Smooth muscle cell (in vitro differentiated cells): Measurements from ENCODE around the gene AP2S1. TPM values are rescaled to one million over a fixed set of nuclear protein-coding genes. Genes with fewer than 3 reads are reported as not detected.

Experiments
- DNase-seq: peaks from one replicate; lab custom pipeline; 2025; ENCODE audit not compliant: unreplicated experiment; lab: John Stamatoyannopoulos, UW
- H2AFZ ChIP-seq: fragments of 200-600 bp; sonication (generic); 2 replicates; pipeline ENCODE4 v1.6.0; 2016; ENCODE audit warnings: antibody characterized with exemption, low read depth, mild to moderate bottlenecking
- H3F3A ChIP-seq: fragments of 200-600 bp; sonication (generic); 2 replicates; pipeline ENCODE4 v1.6.0; 2017; ENCODE audit warnings: antibody characterized with exemption, low read depth
- H3K27ac ChIP-seq: fragments of 200-600 bp; sonication (generic); 2 replicates; pipeline ENCODE4 v1.5.1; 2016; ENCODE audit warnings: low read depth, mild to moderate bottlenecking
- H3K27me3 ChIP-seq: fragments of 200-600 bp; sonication (generic); 2 replicates; pipeline ENCODE4 v1.6.1; 2016; ENCODE audit warnings: low read depth, mild to moderate bottlenecking
- H3K36me3 ChIP-seq: fragments of 200-600 bp; sonication (generic); 2 replicates; pipeline ENCODE4 v1.5.1; 2016; ENCODE audit warnings: low read depth
- H3K4me1 ChIP-seq: fragments of 200-600 bp; sonication (generic); 2 replicates; pipeline ENCODE4 v1.5.1; 2016; ENCODE audit warnings: low read depth
- H3K4me2 ChIP-seq: fragments of 200-600 bp; sonication (generic); 2 replicates; pipeline ENCODE4 v1.6.0; 2016; ENCODE audit warnings: mild to moderate bottlenecking
- H3K4me3 ChIP-seq: fragments of 200-600 bp; sonication (generic); 2 replicates; pipeline ENCODE4 v1.5.1; 2016; ENCODE audit warnings: mild to moderate bottlenecking
- H3K79me2 ChIP-seq: fragments of 200-600 bp; sonication (generic); 2 replicates; pipeline ENCODE4 v1.6.0; 2016; ENCODE audit warnings: low read depth, mild to moderate bottlenecking
- H3K9ac ChIP-seq: fragments of 200-600 bp; sonication (generic); 2 replicates; pipeline ENCODE4 v1.6.0; 2016; ENCODE audit warnings: low read depth
- H3K9me3 ChIP-seq: fragments of 200-600 bp; sonication (generic); replicated peaks from 2 replicates; pipeline ENCODE4 v1.5.1; 2016; ENCODE audit warnings: low read depth
- H4K20me1 ChIP-seq: fragments of 200-600 bp; sonication (generic); 2 replicates; pipeline ENCODE4 v1.6.0; 2016; ENCODE audit warnings: low read depth
- WGBS: methylation state at CpG from one replicate; pipeline ENCODE4 v1.1.7; 2016; ENCODE audit warnings: low lambda C conversion rate; 5-methylcytosine and 5-hydroxymethylcytosine counted together
- polyA plus RNA-seq: library from polyadenylated mRNA; unstranded; fragments of >200 nt; fragmentation: Nextera tagmentation; extraction: Ambion mirVana; gene quantifications from 2 replicates; pipeline ENCODE4 v1.2.1, GENCODE V29; 2016
- total RNA-seq: library from RNA; depleted of rRNA; stranded (reverse); fragments of >200 nt; gene quantifications from 2 replicates; pipeline ENCODE4 v1.2.3, GENCODE V29; 2014
- TF ChIP-seq, protein P1 (sequence below): fragments of 200-600 bp; sonication (generic); IDR thresholded peaks from 2 replicates; pipeline ENCODE4 v1.5.1; 2017; ENCODE audit warnings: borderline replicate concordance, mild to moderate bottlenecking, antibody characterized with exemption; ENCODE audit not compliant: insufficient read depth, poor library complexity, severe bottlenecking

Gene AP2S1
- total and polyA plus RNA-seq, 2 experiments from 2014 or later, result 204 to 488 TPM

DNA sequence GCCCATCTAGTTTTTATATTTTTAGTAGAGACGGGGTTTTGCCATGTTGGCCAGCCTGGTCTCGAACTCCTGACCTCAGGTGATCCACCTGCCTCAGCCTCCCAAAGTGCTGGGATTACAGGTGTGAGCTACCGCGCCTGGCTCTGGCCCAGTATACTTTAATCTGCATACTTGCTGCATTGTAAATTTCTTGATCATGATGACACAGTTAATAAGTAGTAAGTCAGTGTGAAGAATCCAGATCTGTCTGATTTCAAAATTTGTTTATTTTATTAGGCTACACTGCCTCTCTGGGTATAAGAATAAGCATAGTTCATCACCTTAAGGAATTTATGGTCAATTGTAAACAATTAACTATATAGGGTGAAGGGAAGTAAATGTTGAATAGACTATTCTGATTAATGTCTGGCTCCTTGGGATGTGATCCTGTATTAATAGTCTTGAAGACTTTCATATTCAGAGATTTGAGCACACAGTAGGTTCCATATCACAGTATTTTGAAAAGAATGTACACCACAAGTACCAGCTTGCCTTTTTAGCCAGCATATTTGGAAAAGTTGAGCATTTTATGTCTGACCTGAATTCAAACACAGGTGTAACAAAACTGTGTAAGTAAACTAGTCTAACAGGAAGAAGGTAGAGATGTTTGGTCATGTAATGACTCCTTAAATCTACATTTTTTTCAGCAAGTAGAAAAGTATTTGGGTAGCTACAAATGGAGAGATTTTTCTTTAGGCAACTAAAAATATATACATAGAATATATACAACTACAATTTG is 17.6 kb upstream of the AP2S1 start:
- Histone ChIP-seq H3F3A (no peaks in the 10 kb centered on the region), H3K9me3 (no peaks in the 10 kb centered on the region), H3K4me1 (peaks cover 22% of the 10 kb centered on the region), H3K27me3 (no peaks in the 10 kb centered on the region), H3K9ac (no peak overlapping the region), H2AFZ (no peak overlapping the region), H3K79me2 (peaks cover 98% of the 10 kb centered on the region), H3K36me3 (no peaks in the 10 kb centered on the region), H3K4me3 (no peak overlapping the region), H3K4me2 (no peak overlapping the region), H4K20me1 (peaks cover 96% of the 10 kb centered on the region), H3K27ac (no peak overlapping the region)
- WGBS, result 92% methylated on average over 4 of the region's 4 CpGs
- DNase-seq, result no peak
- TF ChIP-seq, protein P1, sequence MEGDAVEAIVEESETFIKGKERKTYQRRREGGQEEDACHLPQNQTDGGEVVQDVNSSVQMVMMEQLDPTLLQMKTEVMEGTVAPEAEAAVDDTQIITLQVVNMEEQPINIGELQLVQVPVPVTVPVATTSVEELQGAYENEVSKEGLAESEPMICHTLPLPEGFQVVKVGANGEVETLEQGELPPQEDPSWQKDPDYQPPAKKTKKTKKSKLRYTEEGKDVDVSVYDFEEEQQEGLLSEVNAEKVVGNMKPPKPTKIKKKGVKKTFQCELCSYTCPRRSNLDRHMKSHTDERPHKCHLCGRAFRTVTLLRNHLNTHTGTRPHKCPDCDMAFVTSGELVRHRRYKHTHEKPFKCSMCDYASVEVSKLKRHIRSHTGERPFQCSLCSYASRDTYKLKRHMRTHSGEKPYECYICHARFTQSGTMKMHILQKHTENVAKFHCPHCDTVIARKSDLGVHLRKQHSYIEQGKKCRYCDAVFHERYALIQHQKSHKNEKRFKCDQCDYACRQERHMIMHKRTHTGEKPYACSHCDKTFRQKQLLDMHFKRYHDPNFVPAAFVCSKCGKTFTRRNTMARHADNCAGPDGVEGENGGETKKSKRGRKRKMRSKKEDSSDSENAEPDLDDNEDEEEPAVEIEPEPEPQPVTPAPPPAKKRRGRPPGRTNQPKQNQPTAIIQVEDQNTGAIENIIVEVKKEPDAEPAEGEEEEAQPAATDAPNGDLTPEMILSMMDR, result no peak

DNA sequence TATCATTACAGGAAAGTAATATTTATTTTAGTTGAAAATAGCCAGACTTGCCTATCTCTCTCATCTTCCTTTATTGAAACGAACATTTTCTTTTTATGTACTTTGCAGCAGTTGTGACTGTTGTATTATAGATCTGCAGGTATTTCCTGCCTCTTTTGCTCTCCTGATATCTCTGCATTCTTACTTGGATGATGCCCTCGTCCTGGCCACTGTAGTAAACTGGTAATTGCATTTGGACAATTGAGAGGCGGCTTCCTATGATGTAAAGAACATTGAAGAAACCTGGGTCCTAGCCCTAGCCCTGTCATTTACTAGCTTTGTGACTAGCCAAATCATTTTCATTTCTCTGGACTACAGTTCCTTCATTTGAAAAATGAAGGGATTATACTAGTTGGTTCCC is 16.5 kb upstream of the AP2S1 start:
- peaks cover 33% of the 10 kb centered on the region for H3K4me1 ChIP-seq
- 66% methylated on average over 3 of the region's 3 CpGs for WGBS
- no peaks in the 10 kb centered on the region for H3K36me3 ChIP-seq
- TF ChIP-seq, protein P1, result no peak
- no peak overlapping the region for H3K4me3 ChIP-seq
- no peak overlapping the region for H3K9ac ChIP-seq
- no peaks in the 10 kb centered on the region for H3K9me3 ChIP-seq
- no peak for DNase-seq
- no peaks in the 10 kb centered on the region for H3K27me3 ChIP-seq
- no peak overlapping the region for H2AFZ ChIP-seq
- H3K27ac ChIP-seq, result no peak overlapping the region
- H3K79me2 ChIP-seq, result peaks cover 100% of the 10 kb centered on the region
- H3K4me2 ChIP-seq, result peak overlapping the region; percentile 42
- H3F3A ChIP-seq, result no peaks in the 10 kb centered on the region
- H4K20me1 ChIP-seq, result peaks cover 99% of the 10 kb centered on the region

DNA sequence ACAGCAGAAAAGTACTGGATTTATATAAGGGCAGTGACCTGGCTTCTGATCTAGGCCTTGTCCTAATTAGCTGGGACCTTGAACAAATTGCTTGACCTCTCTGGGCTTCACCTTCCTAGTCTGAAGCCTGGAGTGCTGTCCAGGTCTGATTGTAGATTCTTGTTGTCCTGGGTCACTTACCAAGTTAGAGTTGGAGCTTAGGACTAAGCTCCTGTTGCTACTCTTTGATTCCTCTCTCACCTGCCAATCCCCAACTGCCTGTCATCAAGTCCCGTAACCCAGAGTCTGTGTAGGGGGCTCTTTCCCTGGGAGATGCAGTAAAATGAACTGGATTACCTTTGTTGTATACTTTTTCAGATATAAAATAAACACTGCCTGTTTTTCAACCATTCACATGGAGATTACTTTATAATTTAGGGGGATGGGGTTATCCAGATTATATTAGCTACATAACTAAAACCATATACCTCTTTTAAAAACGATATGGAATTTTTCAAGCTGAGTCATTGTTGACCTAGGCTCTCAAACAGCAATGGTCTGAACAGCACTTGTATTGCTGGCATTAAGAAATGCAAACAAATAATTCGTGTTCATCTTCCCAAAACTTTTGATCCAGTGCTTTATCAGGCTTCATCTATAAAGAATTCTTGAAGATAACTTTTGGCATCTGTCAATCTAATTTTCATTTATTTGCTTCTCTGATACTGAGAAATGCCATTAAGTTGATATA is 15.9 kb upstream of the AP2S1 start:
- Histone ChIP-seq H3K36me3 (no peaks in the 10 kb centered on the region), H3K27ac (no peak overlapping the region), H3K4me3 (no peak overlapping the region), H3K9ac (no peak overlapping the region), H3F3A (peaks cover 4% of the 10 kb centered on the region), H4K20me1 (peaks cover 99% of the 10 kb centered on the region), H3K4me2 (peak overlapping the region; percentile 42), H3K79me2 (peaks cover 98% of the 10 kb centered on the region), H2AFZ (no peak overlapping the region), H3K4me1 (peaks cover 34% of the 10 kb centered on the region), H3K27me3 (no peaks in the 10 kb centered on the region), H3K9me3 (no peaks in the 10 kb centered on the region)
- no peak for DNase-seq
- WGBS, result 58% methylated on average over 3 of the region's 3 CpGs
- TF ChIP-seq, protein P1, result no peak
